Measurements from ENCODE around the gene IL19. TPM values are rescaled to one million over a fixed set of nuclear protein-coding genes. Genes with fewer than 3 reads are reported as not detected.

Gene IL19
- total RNA-seq, 4 donors from 2014 or later = not detected

DNA sequence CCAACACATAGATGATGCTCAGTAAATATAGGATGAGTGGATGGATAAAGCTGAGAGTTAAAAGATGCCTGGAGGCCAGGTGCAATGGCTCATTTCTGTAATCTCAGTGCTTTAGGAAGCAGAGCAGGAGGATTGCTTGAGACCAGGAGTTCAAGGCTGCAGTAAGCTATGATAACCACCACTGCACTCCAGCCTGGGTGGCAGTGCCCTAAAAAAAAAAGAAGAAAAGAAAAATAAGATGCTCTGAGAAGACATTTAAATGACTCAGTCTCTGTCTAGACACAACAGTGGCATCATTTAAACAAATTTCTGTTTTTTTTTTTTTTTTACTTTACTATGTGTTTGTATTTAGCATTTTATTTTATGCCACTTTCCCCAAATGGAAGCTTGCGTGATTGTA, 25.3 kb upstream of the IL19 start:
- TF ChIP-seq EP300 (IDR thresholded peaks at IDR 0.05) (no peak), POLR2A (IDR thresholded peaks at IDR 0.05; ENCODE audit: low read depth) (no peak), POLR2AphosphoS5 (IDR thresholded peaks at IDR 0.05) (no peak)
- TF ChIP-seq, protein P1, sequence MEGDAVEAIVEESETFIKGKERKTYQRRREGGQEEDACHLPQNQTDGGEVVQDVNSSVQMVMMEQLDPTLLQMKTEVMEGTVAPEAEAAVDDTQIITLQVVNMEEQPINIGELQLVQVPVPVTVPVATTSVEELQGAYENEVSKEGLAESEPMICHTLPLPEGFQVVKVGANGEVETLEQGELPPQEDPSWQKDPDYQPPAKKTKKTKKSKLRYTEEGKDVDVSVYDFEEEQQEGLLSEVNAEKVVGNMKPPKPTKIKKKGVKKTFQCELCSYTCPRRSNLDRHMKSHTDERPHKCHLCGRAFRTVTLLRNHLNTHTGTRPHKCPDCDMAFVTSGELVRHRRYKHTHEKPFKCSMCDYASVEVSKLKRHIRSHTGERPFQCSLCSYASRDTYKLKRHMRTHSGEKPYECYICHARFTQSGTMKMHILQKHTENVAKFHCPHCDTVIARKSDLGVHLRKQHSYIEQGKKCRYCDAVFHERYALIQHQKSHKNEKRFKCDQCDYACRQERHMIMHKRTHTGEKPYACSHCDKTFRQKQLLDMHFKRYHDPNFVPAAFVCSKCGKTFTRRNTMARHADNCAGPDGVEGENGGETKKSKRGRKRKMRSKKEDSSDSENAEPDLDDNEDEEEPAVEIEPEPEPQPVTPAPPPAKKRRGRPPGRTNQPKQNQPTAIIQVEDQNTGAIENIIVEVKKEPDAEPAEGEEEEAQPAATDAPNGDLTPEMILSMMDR (IDR thresholded peaks at IDR 0.05) = no peak
- no peak overlapping the region for H3K4me3 ChIP-seq

DNA sequence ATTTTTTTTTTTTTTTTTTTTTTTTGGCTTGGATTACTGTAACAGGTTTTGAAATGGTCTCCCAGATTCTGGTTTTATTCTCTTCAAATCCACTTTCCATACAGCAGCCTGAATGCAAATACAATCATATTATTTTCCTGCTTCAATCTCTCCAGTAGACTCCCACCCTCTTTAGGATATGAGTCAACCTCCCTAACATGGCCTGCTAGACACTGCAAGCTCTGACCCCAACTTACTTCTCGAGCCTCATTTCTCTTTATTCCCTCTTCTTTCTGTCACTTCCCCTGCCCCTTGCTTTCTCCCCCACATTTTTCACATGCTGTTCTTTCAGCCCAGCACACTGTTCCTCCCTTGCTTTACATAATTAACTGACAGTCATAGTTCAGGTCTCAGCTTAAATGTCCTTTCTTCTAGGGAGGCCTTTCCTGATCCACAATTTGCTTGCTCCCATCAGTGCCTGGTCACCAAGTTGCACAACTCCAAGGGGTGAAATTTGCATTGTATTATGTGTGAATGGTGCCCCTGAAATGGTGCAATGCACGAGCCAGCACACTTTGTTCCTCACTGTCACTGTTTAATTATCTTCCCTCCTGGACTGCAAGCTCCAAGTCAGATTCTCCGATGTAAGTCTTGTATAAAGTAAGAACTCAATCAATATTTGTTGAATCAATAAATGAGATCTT, 22.1 kb upstream of the IL19 start:
- WGBS = 76% methylated on average over 3 of the region's 3 CpGs
- no peak overlapping the region for H3K4me3 ChIP-seq
- TF ChIP-seq EP300 (IDR thresholded peaks at IDR 0.05) (no peak), POLR2A (IDR thresholded peaks at IDR 0.05; ENCODE audit: low read depth) (no peak), POLR2AphosphoS5 (IDR thresholded peaks at IDR 0.05) (no peak)
- TF ChIP-seq, protein P1 (IDR thresholded peaks at IDR 0.05) = no peak
- no peak for DNase-seq (ENCODE audit: extremely low spot score)
- intact Hi-C loops (cut with DNase I) = no loop called here
- H3K27ac ChIP-seq (replicated peaks in 1 of 4) = no peak overlapping the region
- H3K4me1 ChIP-seq = no peaks in the 10 kb centered on the region
- peaks cover 0 to 5% (median 0%) of the 10 kb centered on the region in 4 donors for H3K27me3 ChIP-seq
- H3K36me3 ChIP-seq = no peaks in the 10 kb centered on the region
- no peaks in the 10 kb centered on the region for H3K9me3 ChIP-seq

More for the DNA sequence above, 25.3 kb upstream of the IL19 start:
- intact Hi-C loops (cut with DNase I) = no loop called here
- Histone ChIP-seq H3K27me3 (no peaks in the 10 kb centered on the region), H3K36me3 (no peaks in the 10 kb centered on the region), H3K4me1 (no peaks in the 10 kb centered on the region), H3K9me3 (no peaks in the 10 kb centered on the region), H3K27ac (replicated peaks in 1 of 4) (no peak overlapping the region)
- DNase-seq (ENCODE audit: extremely low spot score) = no peak
- 97% methylated on average over 1 of the region's 1 CpG for WGBS

DNA sequence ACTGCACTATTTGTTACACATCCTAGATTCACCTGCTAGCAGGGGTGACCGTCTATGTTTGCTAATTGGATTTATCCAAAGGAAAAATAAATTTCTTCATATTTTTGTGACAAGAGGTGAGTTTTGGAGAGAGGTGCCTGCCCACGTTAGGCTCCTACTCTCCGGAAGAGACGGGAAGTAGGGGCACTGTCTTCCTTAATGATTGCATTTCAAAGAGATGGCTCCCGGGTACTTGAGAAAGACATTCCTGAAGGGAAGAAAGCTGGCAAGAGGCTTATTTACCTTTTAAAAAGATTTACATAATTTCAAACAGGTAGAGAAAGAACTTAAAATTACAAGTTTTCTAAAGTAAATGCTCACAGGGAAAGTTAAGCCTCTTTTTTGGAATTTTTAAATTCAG, 18.7 kb upstream of the IL19 start:
- intact Hi-C loops (cut with DNase I) = no loop called here
- TF ChIP-seq, protein P1 (IDR thresholded peaks at IDR 0.05) = no peak
- TF ChIP-seq POLR2AphosphoS5 (IDR thresholded peaks at IDR 0.05) (no peak), EP300 (IDR thresholded peaks at IDR 0.05) (no peak), POLR2A (IDR thresholded peaks at IDR 0.05; ENCODE audit: low read depth) (no peak)
- no peaks in the 10 kb centered on the region for H3K36me3 ChIP-seq

DNA sequence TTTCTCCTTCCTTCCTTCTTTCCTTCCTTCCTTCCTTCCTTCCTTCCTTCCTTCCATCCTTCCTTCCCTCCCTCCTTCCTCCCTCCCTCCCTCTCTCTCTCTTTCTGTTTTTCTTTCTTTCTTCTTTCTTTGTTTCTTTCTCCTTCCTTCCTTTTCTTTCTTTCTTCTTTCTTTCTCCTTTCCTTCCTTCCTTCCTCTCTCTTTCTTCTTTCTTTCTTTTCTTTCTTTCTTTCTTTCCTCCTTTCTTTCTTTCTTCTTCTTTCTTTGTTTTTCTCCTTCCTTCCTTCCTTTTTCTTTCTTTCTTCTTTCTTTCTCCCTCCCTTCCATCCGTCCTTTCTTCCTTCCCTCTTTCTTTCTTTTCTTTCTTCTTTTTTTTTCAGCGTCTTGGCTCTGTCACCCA, 18.1 kb upstream of the IL19 start:
- H3K36me3 ChIP-seq = no peaks in the 10 kb centered on the region
- H3K4me3 ChIP-seq = no peak overlapping the region
- H3K9me3 ChIP-seq = no peaks in the 10 kb centered on the region
- TF ChIP-seq POLR2A (IDR thresholded peaks at IDR 0.05; ENCODE audit: low read depth) (no peak), POLR2AphosphoS5 (IDR thresholded peaks at IDR 0.05) (no peak), EP300 (IDR thresholded peaks at IDR 0.05) (no peak)
- TF ChIP-seq, protein P1 (IDR thresholded peaks at IDR 0.05) = no peak
- 82% methylated on average over 2 of the region's 2 CpGs for WGBS
- no peak for DNase-seq (ENCODE audit: extremely low spot score)
- H3K27me3 ChIP-seq = peaks cover 0 to 5% (median 0%) of the 10 kb centered on the region in 4 donors
- H3K27ac ChIP-seq (replicated peaks in 1 of 4) = no peak overlapping the region
- intact Hi-C loops (cut with DNase I) = no loop called here
- H3K4me1 ChIP-seq = no peaks in the 10 kb centered on the region

More for the DNA sequence above, 18.7 kb upstream of the IL19 start:
- H3K9me3 ChIP-seq = no peaks in the 10 kb centered on the region
- no peaks in the 10 kb centered on the region for H3K4me1 ChIP-seq
- no peak overlapping the region for H3K27ac ChIP-seq (replicated peaks in 1 of 4)
- no peak overlapping the region for H3K4me3 ChIP-seq
- 57% methylated on average over 5 of the region's 5 CpGs for WGBS
- DNase-seq (ENCODE audit: extremely low spot score) = no peak
- H3K27me3 ChIP-seq = peaks cover 0 to 5% (median 0%) of the 10 kb centered on the region in 4 donors

DNA sequence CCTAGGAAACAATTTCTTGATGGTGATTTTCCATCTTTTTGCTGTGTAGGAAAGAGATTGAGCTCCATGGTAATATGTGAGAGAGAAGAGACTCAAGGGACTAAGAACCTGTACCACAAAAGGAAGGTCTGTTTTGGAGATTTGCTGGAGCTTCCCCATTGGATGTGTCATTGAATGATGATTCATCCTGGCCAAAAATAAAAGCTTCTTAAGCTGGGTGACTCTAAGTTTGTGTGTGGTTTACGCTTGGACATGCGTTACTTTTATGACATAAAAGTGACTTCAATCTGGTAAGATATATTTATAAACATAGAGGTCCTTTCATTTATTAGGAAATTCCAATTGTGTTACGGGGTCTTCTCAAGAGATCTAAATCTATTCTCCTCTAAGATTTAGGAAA, 17.4 kb upstream of the IL19 start:
- H3K4me3 ChIP-seq = no peak overlapping the region
- H3K27ac ChIP-seq (replicated peaks in 1 of 4) = no peak overlapping the region
- H3K27me3 ChIP-seq = peaks cover 0 to 5% (median 0%) of the 10 kb centered on the region in 4 donors
- H3K4me1 ChIP-seq = no peaks in the 10 kb centered on the region
- intact Hi-C loops (cut with DNase I) = no loop called here
- TF ChIP-seq, protein P1 (IDR thresholded peaks at IDR 0.05) = no peak
- TF ChIP-seq POLR2A (IDR thresholded peaks at IDR 0.05; ENCODE audit: low read depth) (no peak), POLR2AphosphoS5 (IDR thresholded peaks at IDR 0.05) (no peak), EP300 (IDR thresholded peaks at IDR 0.05) (no peak)
- no peaks in the 10 kb centered on the region for H3K9me3 ChIP-seq
- no peaks in the 10 kb centered on the region for H3K36me3 ChIP-seq
- no peak for DNase-seq (ENCODE audit: extremely low spot score)
- 95% methylated on average over 3 of the region's 3 CpGs for WGBS

Data from esophagus muscularis mucosa (tissue), 4 donors.